Measurements from ENCODE around the gene PTGIS. TPM values are rescaled to one million over a fixed set of nuclear protein-coding genes. Genes with fewer than 3 reads are reported as not detected.
A peak's percentile ranks its signal among the peaks of the same experiment; 100 is the strongest.

Gene PTGIS
- total RNA-seq, 4 donors from 2014 or later = 75.3 to 169 (median 137) TPM

- 80 to 89% methylated on average over 3 to 5 of the region's 5 CpGs for WGBS, 2 donors (ENCODE audit: low coverage in 1 of 2)
- no peaks in the 10 kb centered on the region for H3K36me3 ChIP-seq
- ATAC-seq = no peak
Observed at GRCh38 chr20:49601153-49601924, 33.4 kb upstream of the PTGIS start.

GRCh38 chr20:49599746-49600113 is 31.8 kb upstream of the PTGIS start:
- Histone ChIP-seq H3K36me3 (no peaks in the 10 kb centered on the region), H3K27me3 (no peaks in the 10 kb centered on the region), H3K4me3 (no peak overlapping the region), H3K9me3 (no peaks in the 10 kb centered on the region), H3K27ac (no peak overlapping the region), H3K4me1 (peaks cover 0 to 26% (median under 1%) of the 10 kb centered on the region in 3 donors)
- no peak for TF ChIP-seq EP300 (IDR thresholded peaks at IDR 0.05)
- no peak for TF ChIP-seq POLR2AphosphoS5 (IDR thresholded peaks at IDR 0.05)
- TF ChIP-seq POLR2A (IDR thresholded peaks at IDR 0.05) = no peak
- no peak for TF ChIP-seq CTCF (IDR thresholded peaks at IDR 0.05)
- 94 to 100% methylated on average over 2 to 4 of the region's 4 CpGs for WGBS, 2 donors (ENCODE audit: low coverage in 1 of 2)
- no peak for ATAC-seq

More at GRCh38 chr20:49601153-49601924, 33.4 kb upstream of the PTGIS start:
- no peak overlapping the region for H3K27ac ChIP-seq
- H3K4me1 ChIP-seq = peaks cover 0 to 24% (median 0%) of the 10 kb centered on the region in 3 donors
- no peak for TF ChIP-seq CTCF (IDR thresholded peaks at IDR 0.05)
- no peak for TF ChIP-seq POLR2A (IDR thresholded peaks at IDR 0.05)
- TF ChIP-seq EP300 (IDR thresholded peaks at IDR 0.05) = no peak
- no peak for TF ChIP-seq POLR2AphosphoS5 (IDR thresholded peaks at IDR 0.05)
- H3K9me3 ChIP-seq = no peaks in the 10 kb centered on the region
- no peaks in the 10 kb centered on the region for H3K27me3 ChIP-seq
- no peak overlapping the region for H3K4me3 ChIP-seq

GRCh38 chr20:49597825-49598395 is 30.0 kb upstream of the PTGIS start:
- WGBS, 2 donors (ENCODE audit: low coverage in 1 of 2) = 100% methylated on average over 1 of the region's 4 CpGs
- no peak for ATAC-seq
- H3K4me3 ChIP-seq = no peak overlapping the region
- no peaks in the 10 kb centered on the region for H3K27me3 ChIP-seq
- TF ChIP-seq CTCF (IDR thresholded peaks at IDR 0.05) = no peak
- TF ChIP-seq EP300 (IDR thresholded peaks at IDR 0.05) = no peak
- peaks cover 0 to 32% (median 4%) of the 10 kb centered on the region in 3 donors for H3K4me1 ChIP-seq
- H3K9me3 ChIP-seq = no peaks in the 10 kb centered on the region
- no peak overlapping the region for H3K27ac ChIP-seq
- no peaks in the 10 kb centered on the region for H3K36me3 ChIP-seq

- TF ChIP-seq POLR2AphosphoS5 (IDR thresholded peaks at IDR 0.05) = no peak
- no peak for TF ChIP-seq EP300 (IDR thresholded peaks at IDR 0.05)
- TF ChIP-seq CTCF (IDR thresholded peaks at IDR 0.05) = no peak
- TF ChIP-seq POLR2A (IDR thresholded peaks at IDR 0.05) = no peak
- H3K4me3 ChIP-seq = no peak overlapping the region
- no peaks in the 10 kb centered on the region for H3K36me3 ChIP-seq
- H3K27me3 ChIP-seq = no peaks in the 10 kb centered on the region
- ATAC-seq = peak; percentile 61
- H3K9me3 ChIP-seq = no peaks in the 10 kb centered on the region
- H3K27ac ChIP-seq = peak overlapping the region in 3 of 4 donors; percentile 67 to 73 (median 69)
- peaks cover 0 to 43% (median 6%) of the 10 kb centered on the region in 3 donors for H3K4me1 ChIP-seq
- 93 to 100% methylated on average over 1 to 3 of the region's 15 CpGs for WGBS, 2 donors (ENCODE audit: low coverage in 1 of 2)
Observed at GRCh38 chr20:49595811-49596561, 28.0 kb upstream of the PTGIS start.

Data from gastroesophageal sphincter (tissue), 4 donors.